HG03520 (cell line): Measurements from ENCODE around the gene SOX30.
"Not testable (repeated sequence)": the region's sequence is repeated elsewhere in the genome, so short reads cannot be mapped to it uniquely, and the experiment has no call there.

ENCODE experiments used
- ATAC-seq: cut with Tn5 transposase; IDR thresholded peaks from one replicate; pipeline ENCODE4 v1.9.1; 2021; ENCODE audit warnings: mild to moderate bottlenecking, moderate library complexity; ENCODE audit not compliant: unreplicated experiment

Gene SOX30

DNA sequence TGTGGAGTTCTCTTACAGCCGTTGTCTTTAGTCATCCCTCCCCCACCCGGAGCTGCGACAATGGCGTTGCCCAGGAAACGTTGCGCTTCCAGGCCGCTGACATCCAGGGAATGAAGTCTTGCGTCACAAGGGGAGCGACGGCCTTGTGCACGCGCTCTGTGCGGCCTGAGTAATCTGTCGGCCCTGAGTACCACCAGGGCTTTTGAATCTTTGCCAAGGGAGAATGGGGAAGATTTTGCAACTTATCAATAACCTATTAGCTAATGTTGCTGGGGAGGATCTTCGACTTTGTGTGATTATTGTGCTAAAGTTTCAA is at the start of gene SOX30:
TSS of gene SOX30 (minus strand) at position 62 of the 316 bp plus-strand sequence. CDS start 360 bp downstream, outside the sequence.
- no peak for ATAC-seq

DNA sequence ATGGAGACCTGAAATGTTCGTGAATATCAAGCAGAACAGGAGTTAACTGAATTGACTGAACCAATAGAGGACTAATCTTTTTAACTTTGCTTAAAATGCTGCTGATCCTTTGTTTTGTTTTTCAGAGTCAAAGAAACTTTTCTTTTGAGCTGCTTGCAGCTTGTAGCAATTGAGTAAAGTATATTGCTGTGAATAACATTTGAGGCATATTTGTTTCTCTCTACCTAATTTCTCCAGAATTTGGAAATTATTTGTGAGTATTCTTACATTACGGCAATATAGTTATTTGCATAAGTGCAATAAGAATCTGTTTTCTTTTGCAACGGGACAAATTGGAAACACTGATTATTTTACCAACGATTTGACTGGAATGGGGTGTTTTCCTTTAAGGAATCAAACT is 46.4 kb upstream of the SOX30 start:
- not testable (repeated sequence) for ATAC-seq

DNA sequence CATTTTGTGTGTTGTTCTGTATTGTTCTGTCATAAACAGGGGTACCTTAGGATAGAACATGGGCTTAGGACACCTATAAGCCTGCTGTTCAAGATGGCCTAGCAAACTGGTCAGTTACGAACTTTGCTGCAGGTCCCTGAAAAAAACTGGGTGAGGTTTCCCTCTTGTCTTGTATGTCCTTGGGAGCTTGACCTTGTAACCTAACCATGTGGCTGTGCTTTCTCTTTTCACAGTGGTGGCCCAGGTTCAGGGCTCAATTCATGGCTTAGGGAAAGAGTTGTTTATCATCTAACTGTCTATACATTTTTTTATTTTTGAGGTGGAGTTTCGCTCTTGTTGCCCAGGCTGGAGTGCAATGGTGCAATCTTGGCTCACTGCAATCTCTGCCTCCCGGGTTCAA is 43.9 kb upstream of the SOX30 start:
- ATAC-seq, result not testable (repeated sequence)

DNA sequence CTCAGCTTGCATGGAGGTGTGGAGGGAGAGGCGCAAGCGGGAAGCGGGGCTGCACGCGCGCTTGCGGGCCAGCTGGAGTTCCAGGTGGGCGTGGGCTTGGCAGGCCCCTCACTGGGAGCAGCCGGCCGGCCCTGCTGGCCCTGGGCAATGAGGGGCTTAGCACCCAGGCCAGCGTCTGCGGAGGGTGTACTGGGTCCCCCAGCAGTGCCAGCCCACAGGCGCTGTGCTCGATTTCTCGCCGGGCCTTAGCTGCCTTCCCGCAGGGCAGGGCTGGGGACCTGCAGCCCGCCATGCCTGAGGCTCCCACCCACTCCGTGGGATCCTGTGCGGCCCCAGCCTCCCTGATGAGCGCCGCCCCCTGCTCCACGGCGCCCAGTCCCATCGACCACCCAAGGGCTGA is 41.6 kb upstream of the SOX30 start:
- ATAC-seq, result not testable (repeated sequence)

DNA sequence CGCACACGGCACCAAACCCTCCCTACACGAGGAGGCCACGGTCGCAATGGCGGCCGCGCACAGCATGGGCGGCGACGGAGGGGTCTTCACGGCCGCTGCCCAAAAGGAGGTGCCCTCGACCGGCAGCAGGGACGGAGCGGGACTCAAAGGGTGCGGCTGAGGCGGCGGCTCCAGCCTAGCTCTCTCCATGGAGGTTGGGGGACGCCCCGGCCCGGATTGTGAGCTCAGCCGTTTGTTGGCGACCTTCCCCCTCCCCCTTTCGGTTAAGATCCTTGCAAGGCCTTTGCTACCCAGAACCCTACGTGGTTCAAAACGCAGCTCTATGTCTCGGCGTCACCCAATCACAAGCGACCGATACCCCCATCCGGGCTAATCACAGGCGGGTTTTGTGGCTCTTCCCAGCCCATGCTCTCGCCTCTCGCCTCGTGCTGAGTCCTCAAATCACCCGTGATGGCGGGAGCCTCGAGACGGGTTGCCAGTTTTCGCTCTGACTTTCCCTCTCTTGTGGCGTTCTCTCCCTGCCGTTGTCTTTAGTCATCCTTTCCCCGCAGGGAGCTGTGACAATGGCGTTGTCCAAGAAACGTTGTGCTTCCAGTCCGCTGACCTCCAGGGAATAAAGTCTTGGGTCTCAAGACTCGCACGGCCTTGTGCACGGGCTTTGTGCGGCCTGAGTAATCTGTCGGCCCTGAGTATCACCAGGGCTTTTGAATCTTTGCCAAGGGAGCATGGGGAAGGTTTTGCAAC is 38.6 kb upstream of the SOX30 start:
- ATAC-seq, result no peak

DNA sequence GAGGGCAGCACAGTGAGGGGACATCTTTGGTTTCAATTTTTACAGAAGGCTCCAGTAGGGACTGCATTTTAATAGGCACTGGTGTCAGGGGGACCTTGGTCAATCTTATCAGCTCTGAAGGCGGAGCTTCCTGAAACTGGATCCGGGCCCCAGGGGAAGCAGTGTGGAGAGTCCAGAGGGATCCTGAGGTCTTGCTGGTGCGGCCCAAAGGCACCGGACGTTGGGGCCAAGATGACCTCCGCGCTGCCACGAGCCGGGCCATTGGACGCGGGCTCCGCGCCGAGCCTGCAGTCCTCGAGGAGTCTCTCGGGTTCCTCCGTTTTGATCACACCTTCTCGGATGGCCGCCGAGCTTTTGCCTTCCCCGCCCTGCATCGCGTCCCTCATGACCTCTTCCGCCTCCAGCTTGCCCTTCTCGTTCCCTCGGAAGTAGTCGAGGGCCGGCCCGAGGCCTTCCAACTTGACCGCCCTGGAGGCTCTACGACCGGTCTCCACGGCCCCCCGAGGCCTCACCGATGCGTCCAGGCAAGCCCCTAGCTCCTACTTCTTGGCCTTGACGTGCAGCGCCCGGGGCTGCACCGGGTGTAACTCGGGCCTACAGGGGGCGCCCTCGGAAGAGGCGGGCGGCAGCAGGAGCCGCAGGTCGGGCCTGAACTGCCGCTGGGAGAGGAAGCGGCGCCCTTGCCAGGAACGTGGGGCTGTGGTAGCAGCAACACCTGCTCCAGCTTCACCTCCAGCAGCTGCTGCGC is 37.9 kb upstream of the SOX30 start:
- no peak for ATAC-seq

DNA sequence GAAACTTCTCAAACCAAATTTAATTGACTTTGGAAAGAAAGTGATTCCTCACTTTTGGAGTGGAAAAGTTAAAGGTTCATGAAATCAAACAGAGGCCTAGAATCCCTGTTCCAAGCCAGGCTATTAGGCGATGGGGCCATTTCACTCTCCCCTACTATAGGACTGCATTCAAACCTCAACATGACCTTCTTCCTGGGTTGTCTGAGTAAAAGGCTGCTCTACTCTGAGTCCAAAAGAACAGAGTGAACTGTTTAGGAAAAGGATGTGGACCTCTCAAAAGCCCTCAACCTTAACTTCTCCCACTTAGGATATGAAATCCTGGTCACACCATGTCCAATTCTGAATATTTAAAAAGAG is 34.9 kb upstream of the SOX30 start:
- no peak for ATAC-seq

DNA sequence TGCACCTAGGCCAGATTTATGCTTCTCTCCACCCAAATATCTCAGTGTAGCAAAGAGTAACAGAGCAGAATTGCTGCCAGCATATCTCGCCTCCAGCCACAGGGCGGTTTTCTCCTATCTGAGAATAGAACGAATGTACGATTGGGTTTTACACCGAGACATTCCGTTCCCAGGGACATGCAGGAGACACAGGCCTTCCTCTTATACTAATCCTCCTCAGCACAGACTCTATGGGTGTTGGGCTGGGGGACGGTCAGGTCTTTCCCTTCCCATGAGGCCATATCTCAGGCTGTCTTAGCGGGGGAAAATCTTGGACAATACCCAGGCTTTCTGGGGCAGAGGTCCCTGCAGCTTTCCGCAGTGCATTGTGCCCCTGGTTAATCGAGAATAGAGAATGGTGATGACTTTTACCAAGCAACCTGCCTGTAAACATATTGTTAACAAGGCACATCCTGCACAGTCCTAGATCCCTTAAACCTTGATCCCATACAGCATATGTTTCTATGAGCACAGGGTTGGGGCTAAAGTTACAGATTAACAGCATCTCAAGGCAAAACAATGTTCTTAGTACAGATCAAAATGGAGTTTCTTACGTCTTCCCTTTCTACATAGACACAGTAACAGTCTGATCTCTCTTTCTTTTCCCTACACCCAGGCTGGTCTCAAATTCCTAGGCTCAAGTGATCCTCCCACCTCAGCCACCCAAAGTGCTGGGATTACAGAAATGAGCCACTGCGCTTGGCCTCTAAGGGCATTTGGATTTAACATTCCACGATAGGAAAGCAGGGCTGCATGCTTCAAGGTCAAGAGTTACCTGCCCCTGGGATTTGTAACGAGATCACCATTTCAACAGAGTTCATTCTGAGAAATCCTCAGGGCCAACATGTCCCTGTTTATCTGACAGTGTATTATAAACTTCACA is 34.3 kb upstream of the SOX30 start:
- not testable (repeated sequence) for ATAC-seq

DNA sequence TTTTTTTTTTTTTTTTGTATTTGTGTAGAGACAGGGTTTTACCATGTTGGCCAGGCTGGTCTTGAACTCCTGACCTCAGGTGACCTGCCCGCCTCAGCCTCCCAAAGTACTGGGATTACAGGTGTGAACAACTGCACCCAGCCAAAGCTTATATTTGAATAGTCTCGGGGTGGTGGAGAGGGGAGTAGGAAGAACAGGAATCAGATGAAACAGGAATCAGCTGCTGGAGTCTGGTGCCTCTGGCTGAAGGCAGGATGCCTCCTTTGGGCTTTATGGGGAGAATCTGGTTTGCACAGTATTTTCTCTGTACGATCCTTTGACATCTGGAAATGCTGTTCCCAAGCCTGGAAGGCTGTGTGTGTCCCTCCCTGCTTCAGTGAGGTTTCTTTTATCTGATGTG is 30.0 kb upstream of the SOX30 start:
- no peak for ATAC-seq

DNA sequence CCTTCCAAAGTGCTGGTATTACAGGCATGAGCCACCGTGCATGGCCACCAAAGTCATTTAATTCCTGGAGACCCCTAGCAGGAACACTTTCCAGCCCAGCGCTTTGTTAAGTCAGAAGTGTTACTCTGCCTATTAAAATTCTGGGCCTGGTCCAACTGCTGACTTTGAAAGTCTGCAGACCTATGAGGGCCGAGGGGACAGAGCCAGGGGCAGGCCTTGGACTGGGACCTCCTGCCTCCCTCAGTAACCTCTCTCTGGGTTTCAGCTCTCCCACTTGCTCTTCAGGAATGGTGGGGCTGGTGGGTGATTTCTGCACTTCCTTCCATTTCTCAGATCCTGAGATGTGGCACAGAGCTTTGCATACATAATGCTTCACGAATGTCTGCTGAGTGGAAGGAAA is 28.8 kb upstream of the SOX30 start:
- no peak for ATAC-seq

DNA sequence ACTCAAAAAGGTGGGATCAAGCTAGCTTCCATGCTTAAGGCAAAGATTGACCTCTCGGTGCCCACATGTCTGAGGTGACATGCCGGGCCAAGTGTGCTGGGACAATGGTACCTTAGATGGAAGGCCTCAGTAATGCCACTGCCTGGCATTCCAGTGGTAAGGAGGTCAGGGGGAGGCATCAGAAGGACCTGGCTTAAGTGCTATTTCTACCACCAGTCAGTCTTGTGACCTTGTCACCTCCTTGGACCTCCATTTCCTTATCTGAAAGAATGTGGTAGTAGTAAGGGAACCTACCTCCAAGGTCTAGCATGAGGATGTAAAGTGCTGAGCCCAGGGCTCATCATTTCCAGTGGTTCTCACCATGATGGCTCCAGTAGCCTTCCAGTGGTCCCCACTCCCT is 28.0 kb upstream of the SOX30 start:
- no peak for ATAC-seq

DNA sequence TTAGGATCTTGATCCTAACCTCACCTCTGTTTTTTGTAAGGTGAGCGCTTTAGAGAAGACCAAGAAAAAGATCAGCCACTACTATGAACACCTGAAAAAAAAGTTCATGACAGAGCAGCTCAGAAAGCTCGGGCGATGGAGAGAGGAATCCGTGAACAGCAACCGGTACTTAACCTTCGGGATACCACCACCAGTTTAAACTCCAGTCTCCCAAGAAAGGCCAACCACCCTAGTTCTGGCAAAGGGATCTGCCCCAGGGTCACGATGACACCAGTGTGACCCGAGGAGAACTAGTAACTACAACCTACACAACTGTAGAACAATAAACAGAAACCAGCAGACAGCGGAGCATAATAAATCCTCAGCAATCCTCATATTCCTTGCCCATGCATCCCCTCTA is 27.6 kb upstream of the SOX30 start:
- ATAC-seq, result no peak

DNA sequence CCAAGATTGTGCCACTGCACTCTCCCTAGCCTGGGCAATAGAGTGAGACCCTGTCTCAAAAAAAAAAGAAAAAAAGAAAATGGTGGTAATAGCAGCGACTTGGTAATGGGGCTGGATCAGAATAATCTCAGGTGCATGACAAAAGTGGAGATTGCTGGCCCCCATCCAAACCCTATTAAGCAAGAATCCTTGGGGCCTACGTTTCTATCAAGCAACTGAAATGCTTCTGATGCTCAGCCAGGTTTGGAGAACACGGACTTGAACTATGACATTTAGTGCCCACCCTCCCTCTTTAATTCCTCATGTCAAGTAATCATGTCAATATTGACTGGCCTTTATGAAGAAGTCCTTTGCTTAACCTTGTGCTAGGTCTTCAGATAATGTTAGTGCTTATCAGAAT is 25.7 kb upstream of the SOX30 start:
- ATAC-seq, result no peak

DNA sequence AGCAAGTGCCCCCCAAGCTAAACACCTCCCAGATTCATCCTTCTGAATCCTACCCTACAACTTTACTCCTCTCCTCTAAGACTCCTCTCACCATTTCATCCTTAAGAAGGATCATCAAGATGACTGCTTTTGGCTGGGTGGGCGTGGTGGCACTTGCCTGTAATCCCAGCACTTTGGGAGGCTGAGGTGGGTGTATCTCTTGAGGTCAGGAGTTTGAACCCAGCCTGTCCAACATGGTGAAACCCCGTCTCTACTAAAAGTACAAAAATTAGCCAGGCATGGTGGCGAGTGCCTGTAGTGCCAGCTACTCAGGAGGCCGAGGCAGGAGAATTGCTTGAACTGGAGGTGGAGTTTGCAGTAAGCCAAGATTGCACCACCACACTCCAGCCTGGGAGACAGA is 22.1 kb upstream of the SOX30 start:
- not testable (repeated sequence) for ATAC-seq

DNA sequence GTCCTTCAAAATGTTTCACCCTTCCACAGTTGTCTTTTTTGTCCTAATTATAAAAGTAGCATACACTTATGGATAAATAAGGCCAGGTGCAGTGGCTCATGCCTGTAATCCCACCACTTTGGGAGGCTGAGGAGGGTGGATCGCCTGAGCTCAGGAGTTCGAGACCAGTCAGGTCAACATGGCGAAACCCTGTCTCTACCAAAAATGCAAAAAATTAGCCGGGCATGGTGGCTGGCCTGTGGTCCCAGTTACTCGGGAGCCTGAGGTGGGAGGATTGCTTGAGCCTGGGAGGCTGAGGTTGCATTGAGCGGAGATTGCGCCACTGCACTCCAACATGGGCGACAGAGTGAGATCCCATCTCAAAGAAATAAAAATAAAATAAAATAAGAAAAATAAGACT is 20.7 kb upstream of the SOX30 start:
- ATAC-seq, result no peak

DNA sequence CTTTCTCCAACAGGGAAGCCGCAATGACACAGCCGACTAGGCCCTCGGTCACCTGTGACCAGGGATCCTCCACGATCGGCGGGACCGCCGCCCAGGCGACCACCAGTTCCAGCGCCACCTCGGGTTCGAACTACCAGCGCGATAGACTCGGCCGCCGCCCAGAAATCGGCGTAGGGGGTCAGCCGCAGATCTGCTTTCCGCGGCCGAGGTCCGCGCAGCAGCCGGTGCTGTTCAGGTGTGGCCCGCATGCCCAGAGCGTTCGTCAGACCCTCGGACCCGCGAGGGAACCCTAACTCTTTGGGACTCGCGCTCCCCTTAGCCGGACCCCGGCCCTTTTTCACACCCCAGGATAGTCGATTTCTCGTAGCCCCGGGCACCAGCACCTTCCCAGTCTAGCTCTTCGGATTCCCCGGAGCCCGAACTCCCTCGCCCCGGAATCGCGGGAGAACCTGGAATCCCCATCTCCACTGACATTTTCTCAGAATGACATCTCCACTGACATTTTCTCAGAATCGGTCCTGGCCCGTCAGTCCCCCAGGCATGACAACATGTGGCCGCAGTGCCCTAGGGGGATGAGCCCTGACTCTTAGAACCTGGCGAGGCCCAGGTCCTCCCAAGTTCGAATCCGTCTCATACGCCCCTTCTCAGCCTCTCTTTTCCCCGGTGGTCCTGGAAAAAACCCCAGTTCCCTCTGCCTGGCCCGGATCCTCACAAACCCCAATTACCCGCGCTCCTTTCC is 19.5 kb upstream of the SOX30 start:
- peak; percentile 5 for ATAC-seq

DNA sequence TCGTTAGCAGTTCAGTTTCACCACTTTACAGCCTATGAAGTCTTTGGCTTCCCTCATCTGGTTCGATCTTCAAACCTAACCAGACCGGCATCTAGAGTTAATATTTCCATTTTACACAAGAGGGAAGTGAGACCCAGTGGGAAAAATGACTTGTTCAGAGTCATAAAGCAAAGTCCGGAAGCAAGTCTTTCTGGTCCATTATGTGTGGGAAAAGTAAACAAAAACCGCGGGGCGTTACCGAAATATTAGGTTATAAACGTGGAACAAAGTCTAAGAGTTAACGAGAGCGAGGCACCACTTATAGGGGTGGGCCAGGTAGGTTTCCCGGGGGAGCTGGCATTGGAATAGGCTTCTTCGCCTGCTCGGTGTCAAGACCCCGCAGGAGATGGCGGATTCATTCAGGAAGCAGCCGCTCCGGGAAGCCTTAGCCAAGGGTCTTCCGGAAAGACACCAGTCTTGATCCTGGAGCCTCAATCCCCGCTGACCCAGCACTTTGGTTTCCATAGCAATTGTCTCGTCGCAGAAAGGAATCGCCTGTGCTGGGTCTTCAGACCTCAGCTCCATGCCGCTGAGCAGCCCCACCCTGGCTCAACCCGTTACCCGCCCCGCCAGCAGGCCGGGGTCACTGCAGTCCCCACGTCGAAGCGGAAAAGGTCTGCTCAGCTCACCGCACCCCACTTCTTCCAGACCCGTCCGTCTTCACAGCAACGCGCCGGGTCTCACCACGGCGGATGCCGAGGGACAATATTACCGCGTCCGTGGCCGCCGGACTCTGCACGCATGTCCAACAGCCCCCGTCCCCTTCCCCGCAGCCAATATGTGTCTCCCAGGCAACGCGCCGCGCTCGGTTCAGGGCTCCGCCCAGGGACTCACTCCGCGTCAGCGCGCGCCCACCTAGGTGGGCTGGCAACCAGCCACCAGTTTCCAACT is 18.7 kb upstream of the SOX30 start, which contains the start of gene C5orf52:
TSS of gene C5orf52 (plus strand) at position 872 of the 930 bp plus-strand sequence. CDS start 82 bp downstream, outside the sequence.
- peak; percentile 45 for ATAC-seq

DNA sequence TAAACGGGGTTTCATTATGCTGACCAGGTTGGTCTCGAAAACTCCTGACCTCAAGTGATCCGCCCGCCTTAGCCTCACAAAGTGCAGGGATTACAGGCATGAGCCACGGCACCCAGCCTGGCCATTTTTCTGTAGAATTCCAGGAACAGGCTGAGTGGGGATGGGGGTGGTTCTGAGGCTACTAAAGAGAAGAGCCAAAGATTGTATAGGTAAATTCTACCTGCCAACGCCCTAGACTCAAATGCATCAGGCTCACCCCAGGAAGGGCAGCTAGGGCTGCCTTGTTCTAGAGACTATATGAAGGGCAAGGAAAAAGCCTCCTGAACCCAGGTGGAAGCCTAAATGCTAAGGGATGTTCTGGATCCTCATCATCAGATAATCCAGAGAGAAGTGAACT is 17.5 kb upstream of the SOX30 start:
- ATAC-seq, result no peak

DNA sequence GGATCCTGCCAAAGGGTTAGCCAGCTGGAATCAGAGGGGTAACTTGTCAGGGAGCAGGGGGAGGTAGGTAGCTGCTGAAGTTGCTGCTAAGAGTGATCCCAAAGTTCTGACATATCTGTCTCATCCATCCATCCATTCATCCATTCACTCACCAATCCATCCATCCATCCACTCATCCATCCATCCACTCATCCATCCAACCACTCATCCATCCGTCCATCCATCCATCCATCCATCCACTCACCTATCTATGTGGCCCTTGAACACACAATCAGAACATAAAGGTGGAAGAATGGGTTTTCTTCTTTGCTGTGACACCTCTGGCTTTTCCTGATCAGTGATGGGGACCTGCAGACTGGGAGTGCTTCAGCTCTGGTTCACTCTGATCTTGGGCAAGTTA is 16.1 kb upstream of the SOX30 start:
- no peak for ATAC-seq
